Measurements from ENCODE around the gene PRDM13. TPM values are rescaled to one million over a fixed set of nuclear protein-coding genes. Genes with fewer than 3 reads are reported as not detected.

The PRDM13 gene
- total RNA-seq, 4 donors from 2014 or later = not detected

- TF ChIP-seq CTCF (IDR thresholded peaks at IDR 0.05 in 4 of 5, conservative IDR thresholded peaks at IDR 0.05 in 1 of 5) (no peak), POLR2A (IDR thresholded peaks at IDR 0.05) (no peak)
Measured at GRCh38 chr6:99602520-99603420, 3.9 kb upstream of the PRDM13 start.

DNA sequence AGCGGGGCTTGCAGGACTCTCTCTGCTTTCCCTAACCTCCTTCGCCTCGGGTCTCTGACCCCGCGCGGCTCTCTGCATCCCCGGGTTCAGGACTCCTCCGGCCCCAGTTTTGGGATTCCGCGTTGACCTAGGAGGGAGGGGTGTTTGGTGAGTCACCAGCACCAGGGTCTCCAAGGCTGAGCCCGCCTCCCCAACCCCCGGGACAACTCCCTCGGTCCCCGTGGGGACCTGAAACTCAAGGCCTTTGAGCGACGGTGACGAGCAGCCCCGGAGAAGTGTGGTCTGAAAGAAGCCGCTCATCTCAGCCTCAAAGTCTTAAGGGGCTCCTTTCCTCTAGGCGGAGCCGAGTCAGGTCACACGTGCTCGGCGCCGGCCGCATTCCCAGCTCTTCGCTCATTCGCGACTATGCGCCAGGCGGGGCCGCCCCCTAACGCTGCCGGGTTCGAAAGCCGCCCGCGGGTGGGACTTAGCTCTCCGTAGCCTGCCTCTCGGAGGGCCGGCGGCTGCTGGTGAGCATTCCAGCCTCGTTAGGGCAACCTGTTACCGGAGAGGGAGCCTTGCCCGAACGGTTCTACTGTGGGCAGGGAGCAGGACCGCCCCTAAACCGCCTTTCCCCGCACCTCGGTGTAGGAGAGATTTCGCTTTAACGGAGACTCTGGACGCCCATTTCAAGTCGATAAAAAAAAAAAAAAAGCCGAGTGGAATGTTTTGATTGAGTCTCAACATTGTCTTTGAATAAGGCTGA, 3.0 kb upstream of the PRDM13 start:
- Histone ChIP-seq H3K27ac (no peak overlapping the region), H3K36me3 (no peaks in the 10 kb centered on the region), H3K9me3 (no peaks in the 10 kb centered on the region), H3K4me3 (peak overlapping the region; percentile 40 to 63 (median 43)), H3K27me3 (peaks cover 96 to 100% (median 96%) of the 10 kb centered on the region in 3 donors), H3K4me1 (peaks cover 15 to 30% of the 10 kb centered on the region in 2 donors)
- in situ Hi-C loops (cut with MboI; ENCODE audit: low sequenced_read_pairs in 4 of 4) (no loop called here), intact Hi-C loops (cut with DNase I; ENCODE audit: low total_unique reads) (no loop called here)
- DNase-seq = no peak
- ATAC-seq = peak in 1 of 2 donors; percentile 22
- TF ChIP-seq CTCF (IDR thresholded peaks at IDR 0.05 in 4 of 5, conservative IDR thresholded peaks at IDR 0.05 in 1 of 5) (no peak), POLR2A (IDR thresholded peaks at IDR 0.05) (no peak)

More at GRCh38 chr6:99602520-99603420, 3.9 kb upstream of the PRDM13 start:
- ATAC-seq = no peak
- Histone ChIP-seq H3K36me3 (no peaks in the 10 kb centered on the region), H3K4me3 (peak overlapping the region; percentile 40 to 63 (median 43)), H3K9me3 (no peaks in the 10 kb centered on the region), H3K27ac (no peak overlapping the region), H3K4me1 (peaks cover 15 to 27% of the 10 kb centered on the region in 2 donors), H3K27me3 (peaks cover 96 to 100% (median 96%) of the 10 kb centered on the region in 3 donors)
- intact Hi-C loops (cut with DNase I; ENCODE audit: low total_unique reads) (no loop called here), in situ Hi-C loops (cut with MboI; ENCODE audit: low sequenced_read_pairs in 4 of 4) (no loop called here)
- DNase-seq = no peak

DNA sequence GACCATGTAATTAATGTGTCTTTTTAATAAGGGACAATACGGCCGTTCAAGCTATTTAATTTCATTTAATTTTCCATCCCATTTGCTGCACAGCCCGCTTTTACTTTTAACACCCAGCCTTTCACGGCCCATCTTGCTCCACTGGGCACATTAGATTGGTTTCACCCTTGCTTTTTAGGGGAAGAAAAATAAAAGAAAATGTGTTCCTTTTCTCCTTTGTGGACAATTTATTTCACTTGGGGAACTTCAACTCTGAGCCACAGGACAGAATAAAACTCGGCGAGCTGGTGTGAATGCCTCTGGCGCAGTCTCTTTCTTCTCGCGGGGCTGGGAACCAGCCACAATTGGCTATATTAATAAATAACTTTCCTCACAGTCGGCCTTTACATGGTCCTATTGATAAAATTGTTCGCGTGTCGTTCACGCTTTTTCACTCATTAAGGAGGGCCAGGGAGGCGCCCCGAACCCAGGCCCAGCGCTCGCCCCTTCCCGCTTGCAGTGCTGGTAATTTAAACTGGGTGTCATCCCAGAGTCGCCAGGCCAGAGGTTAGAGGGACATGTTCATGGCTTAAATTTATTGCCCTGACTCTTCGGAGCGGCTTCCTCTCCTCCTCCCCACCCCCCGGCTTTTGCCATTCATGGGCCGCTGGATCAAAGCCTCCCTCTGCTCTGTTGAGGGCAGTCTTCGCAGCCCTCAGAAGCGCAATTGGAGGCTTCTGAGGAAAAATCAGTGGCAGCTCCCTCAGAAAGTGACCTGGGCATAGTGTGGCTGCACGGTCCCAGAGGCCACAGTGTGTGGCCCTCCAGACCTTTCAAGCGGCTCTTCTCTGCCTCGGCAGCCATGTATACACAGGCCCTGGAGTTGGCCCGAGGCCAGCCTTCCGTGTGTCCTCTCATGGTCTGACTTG, 2.2 kb upstream of the PRDM13 start:
- in situ Hi-C loops (cut with MboI; ENCODE audit: low sequenced_read_pairs in 4 of 4) (no loop called here), intact Hi-C loops (cut with DNase I; ENCODE audit: low total_unique reads) (loop anchor here (5.0 kb wide), 1 partner anchor 858 kb away; the partner anchor contains the start of gene SIM1)
- no peak for ATAC-seq
- Histone ChIP-seq H3K27me3 (peaks cover 97 to 100% (median 98%) of the 10 kb centered on the region in 3 donors), H3K4me1 (peaks cover 15 to 30% of the 10 kb centered on the region in 2 donors), H3K4me3 (peak overlapping the region; percentile 40 to 63 (median 43)), H3K36me3 (no peaks in the 10 kb centered on the region), H3K27ac (no peak overlapping the region), H3K9me3 (no peaks in the 10 kb centered on the region)
- DNase-seq = no peak
- TF ChIP-seq CTCF (IDR thresholded peaks at IDR 0.05 in 4 of 5, conservative IDR thresholded peaks at IDR 0.05 in 1 of 5) (no peak), POLR2A (IDR thresholded peaks at IDR 0.05) (no peak)

DNA sequence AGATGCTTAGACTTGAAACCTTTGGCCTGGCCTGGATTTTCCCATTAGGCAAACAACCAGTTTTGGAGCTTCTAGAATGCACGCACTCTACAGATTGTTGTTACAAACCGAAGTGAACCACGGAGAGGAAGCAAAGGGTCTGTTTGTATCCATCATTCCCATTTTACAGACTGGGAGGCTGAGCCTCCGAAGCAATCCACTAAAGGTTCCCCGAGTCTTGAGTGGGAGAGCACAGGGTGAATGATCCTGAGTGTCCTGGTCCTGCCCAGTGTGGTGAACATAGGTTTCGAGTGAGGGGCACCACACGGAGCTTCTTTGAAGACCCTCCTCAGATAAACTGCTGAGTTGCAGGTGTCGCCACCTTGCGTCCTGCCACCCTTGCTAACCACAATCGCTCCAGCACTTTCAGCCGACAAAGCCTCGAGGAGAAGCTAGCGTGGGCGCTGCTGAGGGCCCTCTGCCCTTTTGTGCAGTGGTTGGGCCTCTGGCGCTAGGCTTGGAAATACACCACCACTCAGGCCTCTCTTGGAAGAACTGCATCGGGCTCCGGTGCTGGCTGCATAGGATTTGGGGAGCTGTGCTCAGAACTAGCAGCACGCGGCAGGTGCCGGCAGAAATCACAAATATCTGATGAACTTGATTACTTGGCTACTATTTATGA, 1.4 kb upstream of the PRDM13 start:
- no peak for DNase-seq
- Histone ChIP-seq H3K27me3 (peaks cover 98 to 100% (median 99%) of the 10 kb centered on the region in 3 donors), H3K4me3 (peak overlapping the region in 1 of 4 donors; percentile 63), H3K27ac (no peak overlapping the region), H3K9me3 (no peaks in the 10 kb centered on the region), H3K4me1 (peaks cover 15 to 30% of the 10 kb centered on the region in 2 donors), H3K36me3 (no peaks in the 10 kb centered on the region)
- no peak for ATAC-seq
- TF ChIP-seq POLR2A (IDR thresholded peaks at IDR 0.05) = no peak
- TF ChIP-seq CTCF (IDR thresholded peaks at IDR 0.05 in 4 of 5, conservative IDR thresholded peaks at IDR 0.05 in 1 of 5) = no peak
- in situ Hi-C loops (cut with MboI; ENCODE audit: low sequenced_read_pairs in 4 of 4) (no loop called here), intact Hi-C loops (cut with DNase I; ENCODE audit: low total_unique reads) (loop anchor here (5.0 kb wide), 1 partner anchor 857 kb away; the partner anchor contains the start of gene SIM1)

Measured in gastrocnemius medialis (tissue), 4 donors.